HCT116 (cell line): ENCODE measurements around the gene KCTD1. TPM values are rescaled to one million over a fixed set of nuclear protein-coding genes. Genes with fewer than 3 reads are reported as not detected.

Source experiments
- ATAC-seq: fragments of 200-7000 bp; cut with Tn5 transposase; 2 replicates; pipeline ENCODE4 v1.9.1; 2020; ENCODE audit warnings: mild to moderate bottlenecking, moderate library complexity
- BruUV-seq: library from RNA; stranded (reverse); fragments of 400-500 nt; replicated peaks from 2 replicates; lab custom pipeline; 2021; lab: Mats Ljungman, UMichigan
- CTCF ChIA-PET: fragments of 300-600 bp; sonication (Branson Sonifier 250); formaldehyde crosslinking; loops from one replicate; lab custom pipeline; 2021; ENCODE audit warnings: antibody characterized with exemption; lab: Charles Lee
- POLR2A ChIA-PET: fragments of 300-600, 350-600 bp; sonication (Branson Sonifier 250); formaldehyde crosslinking; loops from one replicate; lab custom pipeline; 2021; ENCODE audit warnings: antibody characterized with exemption; lab: Charles Lee
- RAD21 ChIA-PET, 2 experiments: fragments of 300-600 bp; sonication (Branson Sonifier 250); formaldehyde crosslinking; loops; one replicate each; lab custom pipeline; 2023; ENCODE audit warnings: low total read pairs in 2 of 2; ENCODE audit not compliant: uncharacterized antibody in 2 of 2, unreplicated experiment in 2 of 2, low non-redundant PET in 1 of 2; lab: Charles Lee
- DNase-seq: peaks from one replicate; pipeline ENCODE4 v3.0.0-alpha.2; 2010; ENCODE audit warnings: low read depth, low spot score
- H2AFZ ChIP-seq: fragments of 200-600 bp; shearing (Covaris generic), sonication (generic); 2 replicates; pipeline ENCODE4 v1.6.1; 2017; ENCODE audit warnings: low read depth, mixed run types, mixed read lengths, antibody characterized with exemption, low read length; ENCODE audit not compliant: poor library complexity, severe bottlenecking
- H3K27ac ChIP-seq: 2 replicates; pipeline ENCODE4 v1.5.1; 2012; ENCODE audit warnings: low read depth, low read length
- H3K27me3 ChIP-seq: fragments of 200-600 bp; sonication (generic); 2 replicates; pipeline ENCODE4 v1.6.1; 2016; ENCODE audit warnings: mixed run types, low read length, mixed read lengths; ENCODE audit not compliant: insufficient read depth
- H3K36me3 ChIP-seq, 2 experiments: fragments of 200-500 bp in 1 of 2; fragments of 200-600 bp in 1 of 2; sonication (Bioruptor generic) in 1 of 2; sonication (generic) in 1 of 2; 2 replicates each; pipeline versions ENCODE4 v1.5.1 to v1.6.1; 2014 to 2016; ENCODE audit warnings: low read length in 2 of 2, inconsistent platforms in 1 of 2, mixed read lengths in 1 of 2, mixed run types in 1 of 2; ENCODE audit not compliant: insufficient read depth in 2 of 2, control insufficient read depth in 1 of 2
- H3K4me1 ChIP-seq, 2 experiments: fragments of 200-600 bp in 1 of 2; sonication (generic) in 1 of 2; 2 replicates each; pipeline versions ENCODE4 v1.5.1 to v1.6.1; 2012 to 2017; ENCODE audit warnings: low read length in 2 of 2, inconsistent platforms in 1 of 2, mild to moderate bottlenecking in 1 of 2, mixed read lengths in 1 of 2, mixed run types in 1 of 2, moderate library complexity in 1 of 2; ENCODE audit not compliant: insufficient read depth in 2 of 2, control insufficient read depth in 1 of 2
- H3K4me2 ChIP-seq: fragments of 200-600 bp; sonication (generic); 2 replicates; pipeline ENCODE4 v1.6.1; 2017; ENCODE audit warnings: mixed run types, low read length, mixed read lengths
- H3K4me3 ChIP-seq, 2 experiments: fragments of 200-600 bp in 1 of 2; sonication (generic) in 1 of 2; replicated peaks in 1 of 2; 2 replicates each; pipeline ENCODE4 v1.5.1; 2011 to 2016; ENCODE audit warnings: low read length in 2 of 2, control low read depth in 1 of 2, low read depth in 1 of 2, mild to moderate bottlenecking in 1 of 2, mixed read lengths in 1 of 2, mixed run types in 1 of 2
- H3K79me2 ChIP-seq: fragments of 200-600 bp; sonication (generic); 2 replicates; pipeline ENCODE4 v1.6.1; 2017; ENCODE audit warnings: mild to moderate bottlenecking, mixed run types, low read length, moderate library complexity, mixed read lengths; ENCODE audit not compliant: insufficient read depth
- H3K9ac ChIP-seq: fragments of 200-600 bp; sonication (generic); 2 replicates; pipeline ENCODE4 v1.6.1; 2016; ENCODE audit warnings: low read length, mixed read lengths
- H3K9me2 ChIP-seq: fragments of 200-600 bp; sonication (generic), shearing (Covaris generic); 2 replicates; pipeline ENCODE4 v1.6.1; 2017; ENCODE audit warnings: mixed run types, mild to moderate bottlenecking, moderate library complexity; ENCODE audit not compliant: insufficient read depth
- H3K9me3 ChIP-seq, 2 experiments: fragments of 200-500 bp in 1 of 2; fragments of 200-600 bp in 1 of 2; sonication (Bioruptor generic) in 1 of 2; sonication (generic) in 1 of 2; 2 replicates each; pipeline ENCODE4 v1.6.1; 2014 to 2017; ENCODE audit warnings: low read length in 2 of 2, mixed read lengths in 2 of 2, inconsistent platforms in 1 of 2, low read depth in 1 of 2, mild to moderate bottlenecking in 1 of 2, mixed run types in 1 of 2, moderate library complexity in 1 of 2; ENCODE audit not compliant: control insufficient read depth in 1 of 2, insufficient read depth in 1 of 2
- H4K20me1 ChIP-seq: fragments of 200-600 bp; sonication (generic), shearing (Covaris generic); 2 replicates; pipeline ENCODE4 v1.6.1; 2017; ENCODE audit warnings: mixed run types, mild to moderate bottlenecking, moderate library complexity; ENCODE audit not compliant: insufficient read depth
- CBX3 ChIP-seq: IDR thresholded peaks from 2 replicates; pipeline ENCODE4 v1.6.1; 2012; ENCODE audit warnings: low read depth
- EZH2phosphoT487 ChIP-seq: fragments of 200-600 bp; IDR thresholded peaks from 2 replicates; pipeline ENCODE4 v1.6.1; 2018; ENCODE audit warnings: antibody characterized with exemption, borderline replicate concordance
- FOSL1 ChIP-seq: IDR thresholded peaks from 2 replicates; pipeline ENCODE4 v1.6.1; 2012; ENCODE audit warnings: low read depth
- JUND ChIP-seq: IDR thresholded peaks from 2 replicates; pipeline ENCODE4 v1.6.1; 2012
- RAD21 ChIP-seq: IDR thresholded peaks from 2 replicates; pipeline ENCODE4 v1.6.1; 2012; ENCODE audit warnings: low read depth, mild to moderate bottlenecking
- REST ChIP-seq: IDR thresholded peaks from 2 replicates; pipeline ENCODE4 v1.6.1; 2012; ENCODE audit warnings: low read depth
- TCF7L2 ChIP-seq: IDR thresholded peaks from 2 replicates; pipeline ENCODE4 v1.7.0; 2011; ENCODE audit warnings: borderline replicate concordance, inconsistent platforms; ENCODE audit not compliant: insufficient read depth, insufficient read length; ENCODE audit errors: extremely low read depth
- ZNF274 ChIP-seq: fragments of 200-500 bp; sonication (Bioruptor generic); IDR thresholded peaks from 2 replicates; pipeline ENCODE4 v1.6.1; 2014; ENCODE audit warnings: mild to moderate bottlenecking, low read depth, low read length, inconsistent platforms
- intact Hi-C: fragments of 100-400 bp; cut with micrococcal nuclease; formaldehyde crosslinking; loops from 2 replicates; pipeline ENCODE4 v1.10.0; 2022
- total RNA-seq: library from RNA; stranded (reverse); gene quantifications from one replicate; pipeline ENCODE4 v1.2.1, GENCODE V29; 2021; ENCODE audit not compliant: unreplicated experiment

The KCTD1 gene
- total RNA-seq, 1 experiment from 2014 or later, result 16.8 TPM

GRCh38 chr18:26536032-26536431 lies 12.3 kb downstream of the KCTD1 start:
- BruUV-seq, result no TSS peak
- DNase-seq, result no peak
- TF ChIP-seq RAD21 (no peak), JUND (no peak), FOSL1 (no peak; the same call in 1 of the 2 replicates), CBX3 (no peak), TCF7L2 (no peak), EZH2phosphoT487 (no peak), ZNF274 (no peak), REST (no peak)
- TF ChIP-seq, all 23 proteins: peak for 0
- no peaks in the 10 kb centered on the region for H3K9me3 ChIP-seq
- peak; percentile 52 for ATAC-seq
- no peaks in the 10 kb centered on the region for H3K27me3 ChIP-seq
- H3K4me2 ChIP-seq, result peak overlapping the region; percentile 54
- H2AFZ ChIP-seq, result no peak overlapping the region
- peaks cover 29 to 64% of the 10 kb centered on the region in 2 experiments for H3K4me1 ChIP-seq
- 0 out of 4 replicates have a peak overlapping the region, but pooled peaks of 1 of the 2 experiments have one; percentile 7 for H3K4me3 ChIP-seq
- intact Hi-C loops, result loop anchor here (5.0 kb wide), 1 partner anchor 39 kb away; no protein-coding TSS in a partner anchor
- H3K79me2 ChIP-seq, result peaks cover 14% of the 10 kb centered on the region
- peak overlapping the region; percentile 29 for H3K9ac ChIP-seq
- H3K9me2 ChIP-seq, result no peaks in the 10 kb centered on the region
- POLR2A ChIA-PET, result no interaction called here
- RAD21 ChIA-PET, result no interaction called here
- H4K20me1 ChIP-seq, result no peaks in the 10 kb centered on the region
- CTCF ChIA-PET, result no interaction called here
- peak overlapping the region; percentile 27; the same call in 1 of the 2 replicates for H3K27ac ChIP-seq
- no peaks in the 10 kb centered on the region for H3K36me3 ChIP-seq
